PC-3 (cell line): ENCODE measurements around the gene CDC27. TPM values are rescaled to one million over a fixed set of nuclear protein-coding genes. Genes with fewer than 3 reads are reported as not detected.

Experiments
- ATAC-seq: fragments of 200-7000 bp; cut with Tn5 transposase; 2 replicates; pipeline ENCODE4 v1.9.1; 2020; ENCODE audit warnings: mild to moderate bottlenecking, moderate library complexity
- BruUV-seq: library from RNA; stranded (reverse); fragments of 400-500 nt; replicated peaks from 2 replicates; lab custom pipeline; 2021; lab: Mats Ljungman, UMichigan
- CTCF ChIA-PET: fragments of 300-600 bp; sonication (Branson Sonifier 250); formaldehyde crosslinking; loops from one replicate; lab custom pipeline; 2022; ENCODE audit warnings: antibody characterized with exemption; lab: Charles Lee
- POLR2A ChIA-PET: fragments of 300-600 bp; sonication (Branson Sonifier 250); formaldehyde crosslinking; loops from one replicate; lab custom pipeline; 2022; ENCODE audit warnings: antibody characterized with exemption; ENCODE audit not compliant: unreplicated experiment; lab: Charles Lee
- DNase-seq: peaks from one replicate; pipeline ENCODE4 v3.0.0-alpha.2; 2015
- H2AFZ ChIP-seq: fragments of 300-600 bp; sonication (generic); 2 replicates; pipeline ENCODE4 v1.6.0; 2016; ENCODE audit warnings: antibody characterized with exemption, low read length
- H3F3A ChIP-seq: fragments of 300-600 bp; sonication (generic); one replicate; pipeline ENCODE4 v1.6.0; 2017; ENCODE audit warnings: antibody characterized with exemption, low read length, control low read depth, mild to moderate bottlenecking; ENCODE audit not compliant: unreplicated experiment
- H3K27ac ChIP-seq: fragments of 300-600 bp; sonication (generic); 2 replicates; pipeline ENCODE4 v1.5.1; 2016; ENCODE audit warnings: mild to moderate bottlenecking, low read length
- H3K27me3 ChIP-seq: fragments of 300-600 bp; sonication (generic); 2 replicates; pipeline ENCODE4 v1.6.1; 2016; ENCODE audit warnings: low read length, mixed read lengths
- H3K36me3 ChIP-seq: fragments of 300-600 bp; sonication (generic); 2 replicates; pipeline ENCODE4 v1.6.1; 2016; ENCODE audit warnings: low read depth, mixed run types, low read length, mixed read lengths
- H3K4me1 ChIP-seq: fragments of 300-600 bp; sonication (generic); 2 replicates; pipeline ENCODE4 v1.5.1; 2016; ENCODE audit warnings: low read length; ENCODE audit not compliant: insufficient read depth
- H3K4me2 ChIP-seq: fragments of 300-600 bp; sonication (generic); 2 replicates; pipeline ENCODE4 v1.6.0; 2016; ENCODE audit warnings: low read length
- H3K4me3 ChIP-seq: fragments of 300-600 bp; sonication (generic); 2 replicates; pipeline ENCODE4 v1.5.1; 2016; ENCODE audit warnings: mild to moderate bottlenecking, low read length, mixed read lengths
- H3K79me2 ChIP-seq: fragments of 300-600 bp; sonication (generic); 2 replicates; pipeline ENCODE4 v1.6.1; 2017; ENCODE audit warnings: low read length, mixed read lengths
- H3K9ac ChIP-seq: fragments of 300-600 bp; sonication (generic); 2 replicates; pipeline ENCODE4 v1.6.0; 2016; ENCODE audit warnings: mild to moderate bottlenecking, low read length
- H3K9me2 ChIP-seq: fragments of 300-600 bp; sonication (generic); replicated peaks from 2 replicates; pipeline ENCODE4 v1.6.1; 2016; ENCODE audit warnings: mixed run types, low read length, mixed read lengths
- H3K9me3 ChIP-seq: fragments of 300-600 bp; sonication (generic); 2 replicates; pipeline ENCODE4 v1.6.1; 2016; ENCODE audit warnings: low read length, mixed read lengths
- H4K20me1 ChIP-seq: fragments of 300-600 bp; sonication (generic); 2 replicates; pipeline ENCODE4 v1.6.1; 2016; ENCODE audit warnings: low read length, mixed read lengths
- EZH2 ChIP-seq: fragments of 300-600 bp; sonication (generic); IDR thresholded peaks from one replicate; pipeline ENCODE4 v1.6.1; 2017; ENCODE audit warnings: antibody characterized with exemption, mild to moderate bottlenecking, low read length; ENCODE audit not compliant: unreplicated experiment
- EZH2phosphoT487 ChIP-seq: fragments of 300-600 bp; sonication (generic); IDR thresholded peaks from 2 replicates; pipeline ENCODE4 v1.6.1; 2018; ENCODE audit warnings: mild to moderate bottlenecking, antibody characterized with exemption, low read length, borderline replicate concordance
- intact Hi-C: fragments of 100-400 bp; cut with micrococcal nuclease; formaldehyde crosslinking; loops from 2 replicates; pipeline ENCODE4 v1.9.0; 2023
- total RNA-seq: library from RNA; depleted of rRNA; stranded (reverse); fragments of >200 nt; gene quantifications from 2 replicates; pipeline ENCODE4 v1.2.3, GENCODE V29; 2014
- TF ChIP-seq, protein P1 (sequence below): fragments of 300-600 bp; sonication (generic); conservative IDR thresholded peaks from 2 replicates; pipeline ENCODE4 v1.5.1; 2017; ENCODE audit warnings: antibody characterized with exemption, low read depth, mild to moderate bottlenecking, low read length

Gene CDC27
- total RNA-seq, 1 experiment from 2014 or later: 167 TPM

- intact Hi-C loops: no loop called here
- no peak overlapping the region for H3K27ac ChIP-seq
- peak overlapping the region; percentile 85; the same call in 1 of the 2 replicates for H2AFZ ChIP-seq
- H3K4me2 ChIP-seq: no peak overlapping the region
- DNase-seq (no peak), ATAC-seq (no peak)
- H3F3A ChIP-seq: no peaks in the 10 kb centered on the region
- H3K4me1 ChIP-seq: peaks cover 17% of the 10 kb centered on the region
- ChIA-PET POLR2A (interaction anchor here (0.8 kb wide), 1 partner anchor 830 kb away, joined by 3 read pairs; no protein-coding TSS in a partner anchor), CTCF (interaction anchor here (1.7 to 2.4 kb wide), 2 partner anchors 9 to 85 kb away, joined by 10 to 25 read pairs; no protein-coding TSS in a partner anchor)
- TF ChIP-seq EZH2: no peak
- TF ChIP-seq, protein P1, sequence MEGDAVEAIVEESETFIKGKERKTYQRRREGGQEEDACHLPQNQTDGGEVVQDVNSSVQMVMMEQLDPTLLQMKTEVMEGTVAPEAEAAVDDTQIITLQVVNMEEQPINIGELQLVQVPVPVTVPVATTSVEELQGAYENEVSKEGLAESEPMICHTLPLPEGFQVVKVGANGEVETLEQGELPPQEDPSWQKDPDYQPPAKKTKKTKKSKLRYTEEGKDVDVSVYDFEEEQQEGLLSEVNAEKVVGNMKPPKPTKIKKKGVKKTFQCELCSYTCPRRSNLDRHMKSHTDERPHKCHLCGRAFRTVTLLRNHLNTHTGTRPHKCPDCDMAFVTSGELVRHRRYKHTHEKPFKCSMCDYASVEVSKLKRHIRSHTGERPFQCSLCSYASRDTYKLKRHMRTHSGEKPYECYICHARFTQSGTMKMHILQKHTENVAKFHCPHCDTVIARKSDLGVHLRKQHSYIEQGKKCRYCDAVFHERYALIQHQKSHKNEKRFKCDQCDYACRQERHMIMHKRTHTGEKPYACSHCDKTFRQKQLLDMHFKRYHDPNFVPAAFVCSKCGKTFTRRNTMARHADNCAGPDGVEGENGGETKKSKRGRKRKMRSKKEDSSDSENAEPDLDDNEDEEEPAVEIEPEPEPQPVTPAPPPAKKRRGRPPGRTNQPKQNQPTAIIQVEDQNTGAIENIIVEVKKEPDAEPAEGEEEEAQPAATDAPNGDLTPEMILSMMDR: no peak
- TF ChIP-seq EZH2phosphoT487: no peak
- H3K9ac ChIP-seq: no peak overlapping the region
- no peaks in the 10 kb centered on the region for H4K20me1 ChIP-seq
- no peaks in the 10 kb centered on the region for H3K27me3 ChIP-seq
- H3K9me2 ChIP-seq: no peaks in the 10 kb centered on the region
- BruUV-seq: no TSS peak
- H3K4me3 ChIP-seq: no peak overlapping the region
- H3K36me3 ChIP-seq: no peaks in the 10 kb centered on the region
- H3K9me3 ChIP-seq: no peaks in the 10 kb centered on the region
- no peaks in the 10 kb centered on the region for H3K79me2 ChIP-seq
These were observed 41.8 kb upstream of the CDC27 start for GRCh38 chr17:47230864-47231263.

- Histone ChIP-seq H3K4me3 (peak overlapping the region; percentile 58), H3K9me3 (no peaks in the 10 kb centered on the region), H3K4me1 (peaks cover 28% of the 10 kb centered on the region), H3K79me2 (no peaks in the 10 kb centered on the region), H3K4me2 (peak overlapping the region; percentile 78), H2AFZ (peak overlapping the region; percentile 85), H3K36me3 (no peaks in the 10 kb centered on the region), H3K9me2 (no peaks in the 10 kb centered on the region), H4K20me1 (no peaks in the 10 kb centered on the region), H3K27me3 (no peaks in the 10 kb centered on the region), H3F3A (no peaks in the 10 kb centered on the region), H3K9ac (peak overlapping the region; percentile 29), H3K27ac (no peak overlapping the region)
- TSS peak; percentile 35 for BruUV-seq
- ChIA-PET POLR2A (no interaction called here), CTCF (interaction anchor here (1.7 to 2.4 kb wide), 2 partner anchors 10 to 86 kb away, joined by 10 to 25 read pairs; no protein-coding TSS in a partner anchor)
- TF ChIP-seq EZH2phosphoT487: no peak
- TF ChIP-seq, protein P1: peak; percentile 100
- peak; percentile 84 for ATAC-seq
- intact Hi-C loops: loop anchor here (1.0 to 10.0 kb wide), 3 partner anchors 11 to 395 kb away; no protein-coding TSS in a partner anchor
- peak; percentile 99 for DNase-seq
These were observed 40.7 kb upstream of the CDC27 start for GRCh38 chr17:47229535-47230443.
